Measurements from ENCODE around the gene PCMTD2. TPM values are rescaled to one million over a fixed set of nuclear protein-coding genes. Genes with fewer than 3 reads are reported as not detected.
A peak's percentile ranks its signal among the peaks of the same experiment; 100 is the strongest.

PCMTD2 gene
- total RNA-seq, 4 donors from 2014 or later, result 34.5 to 90.8 (median 46.9) TPM

GRCh38 chr20:64260239-64260638 lies 4.7 kb downstream of the PCMTD2 start:
- Histone ChIP-seq H3K27me3 (no peaks in the 10 kb centered on the region), H3K9me3 (no peaks in the 10 kb centered on the region), H3K27ac (no peak overlapping the region), H3K4me3 (no peak overlapping the region), H3K36me3 (peaks cover 0 to 3% (median 0%) of the 10 kb centered on the region in 3 donors), H3K4me1 (peaks cover 0 to 22% (median 4%) of the 10 kb centered on the region in 4 donors)
- DNase-seq, result no peak
- TF ChIP-seq CTCF (IDR thresholded peaks at IDR 0.05) (no peak), POLR2A (IDR thresholded peaks at IDR 0.05) (no peak)

DNA sequence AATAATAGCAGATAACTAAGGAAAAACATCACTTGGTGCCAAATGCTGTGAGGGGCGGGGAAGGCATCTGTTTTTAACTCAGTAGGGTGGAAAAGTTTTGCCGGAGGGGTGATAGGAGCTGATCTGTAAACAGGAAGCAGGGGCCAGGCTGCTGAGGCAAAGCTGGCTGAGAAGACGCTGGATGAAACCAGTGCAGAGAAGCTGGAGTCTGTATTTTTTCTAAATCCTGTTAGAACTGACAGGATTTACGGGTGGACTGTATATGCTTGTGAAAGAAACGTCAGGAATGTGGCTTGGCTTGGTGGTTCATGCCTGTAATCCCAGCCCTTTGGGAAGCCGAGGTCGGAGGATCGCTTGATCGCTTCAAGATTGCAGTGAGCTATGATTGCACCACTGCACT lies 5.6 kb downstream of the PCMTD2 start:
- Histone ChIP-seq H3K27me3 (no peaks in the 10 kb centered on the region), H3K27ac (peak overlapping the region in 2 of 4 donors; percentile 8 to 12), H3K4me1 (peaks cover 0 to 21% (median 3%) of the 10 kb centered on the region in 4 donors), H3K36me3 (peaks cover 0 to 7% (median 0%) of the 10 kb centered on the region in 3 donors), H3K4me3 (no peak overlapping the region), H3K9me3 (no peaks in the 10 kb centered on the region)
- DNase-seq, result no peak
- TF ChIP-seq CTCF (IDR thresholded peaks at IDR 0.05), result no peak
- no peak for TF ChIP-seq POLR2A (IDR thresholded peaks at IDR 0.05)

- no peak for DNase-seq
- Histone ChIP-seq H3K4me1 (no peaks in the 10 kb centered on the region), H3K27ac (no peak overlapping the region), H3K4me3 (no peak overlapping the region), H3K27me3 (no peaks in the 10 kb centered on the region), H3K36me3 (peaks cover 0 to 16% (median 0%) of the 10 kb centered on the region in 3 donors), H3K9me3 (no peaks in the 10 kb centered on the region)
- no peak for TF ChIP-seq CTCF (IDR thresholded peaks at IDR 0.05)
These were observed 8.5 kb downstream of the PCMTD2 start for GRCh38 chr20:64264091-64264490.

DNA sequence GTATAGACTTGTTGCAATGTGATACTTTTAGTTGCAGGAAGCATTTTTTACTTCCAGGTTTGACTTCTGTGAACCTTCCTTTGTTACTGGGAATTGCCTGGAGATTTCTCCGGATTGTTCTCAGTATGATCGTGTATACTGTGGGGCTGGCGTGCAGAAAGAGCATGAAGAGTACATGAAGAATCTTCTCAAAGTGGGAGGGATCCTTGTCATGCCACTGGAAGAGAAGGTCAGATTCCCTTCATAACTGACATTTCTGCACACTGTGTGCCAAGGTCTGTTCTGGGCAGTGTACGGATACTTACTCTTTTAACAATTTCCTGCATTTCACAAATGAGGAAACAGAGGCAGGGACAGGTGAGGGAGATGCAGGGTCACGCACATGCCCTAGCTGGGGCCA lies 9.7 kb downstream of the PCMTD2 start:
- Histone ChIP-seq H3K36me3 (peaks cover 0 to 16% (median 0%) of the 10 kb centered on the region in 3 donors), H3K4me1 (no peaks in the 10 kb centered on the region), H3K27ac (no peak overlapping the region), H3K9me3 (no peaks in the 10 kb centered on the region), H3K4me3 (no peak overlapping the region), H3K27me3 (no peaks in the 10 kb centered on the region)
- no peak for DNase-seq
- TF ChIP-seq CTCF (IDR thresholded peaks at IDR 0.05), result no peak

DNA sequence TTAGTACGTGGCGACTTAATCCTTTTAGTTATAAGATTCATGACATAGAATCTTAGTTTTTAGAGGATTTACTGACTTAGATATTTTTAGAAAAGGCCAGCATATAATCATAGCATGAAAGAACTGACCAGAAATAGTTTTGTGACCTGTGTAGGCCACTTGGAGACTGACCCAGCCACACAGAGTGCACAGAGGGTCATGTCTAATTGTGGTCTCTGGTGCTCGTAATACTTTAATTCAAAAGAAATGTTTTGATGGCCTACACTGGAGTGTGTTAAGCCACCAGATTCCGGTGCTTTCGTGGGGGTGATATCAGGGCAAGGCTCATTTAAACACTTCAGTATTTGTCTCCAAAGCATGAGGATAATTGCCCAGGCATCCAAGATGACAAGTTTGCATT lies 11.4 kb downstream of the PCMTD2 start:
- Histone ChIP-seq H3K9me3 (no peaks in the 10 kb centered on the region), H3K27ac (no peak overlapping the region), H3K4me3 (no peak overlapping the region), H3K27me3 (no peaks in the 10 kb centered on the region), H3K4me1 (no peaks in the 10 kb centered on the region), H3K36me3 (peaks cover 0 to 16% (median 0%) of the 10 kb centered on the region in 3 donors)
- no peak for TF ChIP-seq CTCF (IDR thresholded peaks at IDR 0.05)
- TF ChIP-seq POLR2A (IDR thresholded peaks at IDR 0.05), result no peak
- no peak for DNase-seq

DNA sequence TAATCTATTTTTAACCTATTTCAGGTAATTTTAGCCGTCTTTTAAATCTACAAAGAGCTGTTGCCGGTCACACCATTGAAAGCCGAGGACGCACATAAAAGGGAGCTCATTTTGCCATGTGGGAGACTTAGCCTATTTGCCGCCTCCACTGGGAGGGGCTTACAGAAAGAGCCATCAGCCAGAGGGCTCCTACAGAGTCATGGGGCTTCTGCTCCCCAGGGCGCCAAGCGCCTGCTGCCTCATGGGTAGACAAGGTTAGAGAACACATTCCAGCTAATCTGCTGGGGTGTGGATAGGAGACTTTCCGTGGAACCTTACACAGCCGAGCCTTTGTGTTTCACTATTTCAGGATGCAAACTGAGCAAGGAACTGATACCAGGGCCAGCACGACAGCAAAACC lies 12.6 kb downstream of the PCMTD2 start:
- TF ChIP-seq POLR2A (IDR thresholded peaks at IDR 0.05) (no peak), CTCF (IDR thresholded peaks at IDR 0.05) (no peak)
- Histone ChIP-seq H3K36me3 (peaks cover 0 to 19% (median 0%) of the 10 kb centered on the region in 3 donors), H3K9me3 (no peaks in the 10 kb centered on the region), H3K27me3 (no peaks in the 10 kb centered on the region), H3K4me3 (no peak overlapping the region), H3K27ac (no peak overlapping the region), H3K4me1 (no peaks in the 10 kb centered on the region)
- DNase-seq, result no peak
